Activated CD8-positive, alpha-beta T cell treated with anti-CD3 and anti-CD28 coated beads, Interleukin-2, amount 10 ng/mL, durations not matched to agents 7 days and 5 days (primary cell): ENCODE data around the gene ATP8B3. TPM values are rescaled to one million over a fixed set of nuclear protein-coding genes. Genes with fewer than 3 reads are reported as not detected.

ENCODE experiments used
- ATAC-seq: fragments of 150-1000 bp; cut with Tn5 transposase; one replicate; pipeline ENCODE4 v1.10.0; 2021; ENCODE audit warnings: moderate library complexity
- CTCF ChIA-PET: fragments of 350-600 bp; sonication (Branson Sonifier 250); formaldehyde crosslinking; loops from one replicate; lab custom pipeline; 2021; ENCODE audit warnings: antibody characterized with exemption; lab: Charles Lee
- POLR2A ChIA-PET: fragments of 350-600 bp; sonication (Branson Sonifier 250); formaldehyde crosslinking; loops from one replicate; lab custom pipeline; 2021; ENCODE audit warnings: antibody characterized with exemption; lab: Charles Lee
- DNase-seq: peaks from one replicate; pipeline ENCODE4 v3.0.0-alpha.2; 2020
- H3K27ac Mint-ChIP-seq: one replicate; pipeline ENCODE4 v1.8.0; 2021; ENCODE audit warnings: mild to moderate bottlenecking, mixed read lengths
- H3K27me3 Mint-ChIP-seq: one replicate; pipeline ENCODE4 v1.8.0; 2021; ENCODE audit warnings: low read depth, mixed read lengths
- H3K36me3 Mint-ChIP-seq: one replicate; pipeline ENCODE4 v1.8.0; 2021; ENCODE audit warnings: low read depth, mixed read lengths
- H3K4me1 Mint-ChIP-seq: one replicate; pipeline ENCODE4 v1.8.0; 2021; ENCODE audit warnings: low read depth, mixed read lengths
- H3K4me3 Mint-ChIP-seq: one replicate; pipeline ENCODE4 v1.8.0; 2021; ENCODE audit warnings: mild to moderate bottlenecking, mixed read lengths
- H3K9me3 Mint-ChIP-seq: one replicate; pipeline ENCODE4 v1.8.0; 2022; ENCODE audit warnings: mixed read lengths; ENCODE audit not compliant: insufficient read depth
- total RNA-seq, 2 experiments: library from RNA; stranded (reverse); gene quantifications; one replicate each; pipeline ENCODE4 v1.2.3, GENCODE V29; 2021

The ATP8B3 gene
- total RNA-seq, 2 experiments from 2014 or later = 20.2 to 27.8 TPM

DNA sequence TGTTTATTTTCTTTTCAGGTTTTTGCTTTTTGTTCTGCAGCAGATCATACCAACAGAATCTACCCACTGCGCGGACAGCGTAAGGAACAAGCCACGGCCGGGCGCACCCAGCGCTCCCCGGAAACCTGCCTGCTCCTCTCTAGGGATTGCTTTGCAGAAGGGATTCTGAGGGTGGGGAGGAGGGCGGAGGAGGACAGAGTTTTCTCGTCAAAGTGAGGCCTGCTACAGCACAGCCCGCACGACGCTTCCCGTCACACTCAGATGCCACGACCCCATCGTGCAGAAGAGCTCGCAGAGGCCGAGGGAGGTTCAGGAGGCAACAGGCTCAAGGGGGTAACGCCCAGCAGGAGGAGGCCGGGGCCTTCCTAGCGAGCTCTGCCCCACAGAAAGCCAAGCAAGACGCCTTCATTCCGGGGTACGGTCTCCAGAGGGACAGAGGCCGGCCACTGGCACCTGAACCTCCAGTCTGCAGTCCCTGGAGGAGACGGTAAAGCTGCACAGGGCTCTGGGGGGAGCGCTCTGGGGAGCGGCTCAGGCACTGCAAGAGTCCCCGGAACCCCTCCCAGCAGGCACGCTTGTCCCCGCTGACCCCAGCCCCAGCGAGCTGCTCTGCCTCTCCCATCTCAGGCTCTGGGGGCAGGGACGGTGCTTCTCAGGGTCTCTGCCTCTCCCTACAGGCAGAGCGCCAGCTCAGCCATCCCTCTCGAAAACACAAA lies 29.3 kb upstream of the ATP8B3 start:
- peaks cover 4% of the 10 kb centered on the region for H3K36me3 Mint-ChIP-seq
- no peak overlapping the region for H3K27ac Mint-ChIP-seq
- DNase-seq (no peak), ATAC-seq (no peak)
- H3K4me3 Mint-ChIP-seq = no peak overlapping the region
- H3K9me3 Mint-ChIP-seq = no peaks in the 10 kb centered on the region
- H3K27me3 Mint-ChIP-seq = no peaks in the 10 kb centered on the region
- peaks cover 22% of the 10 kb centered on the region for H3K4me1 Mint-ChIP-seq
- POLR2A ChIA-PET = no interaction called here
- CTCF ChIA-PET = interaction anchor here (1.1 to 1.2 kb wide), 2 partner anchors 16 to 23 kb away, joined by 3 read pairs; no protein-coding TSS in a partner anchor

- CTCF ChIA-PET = no interaction called here
Measured at GRCh38 chr19:1840541-1841115, 28.6 kb upstream of the ATP8B3 start.

DNA sequence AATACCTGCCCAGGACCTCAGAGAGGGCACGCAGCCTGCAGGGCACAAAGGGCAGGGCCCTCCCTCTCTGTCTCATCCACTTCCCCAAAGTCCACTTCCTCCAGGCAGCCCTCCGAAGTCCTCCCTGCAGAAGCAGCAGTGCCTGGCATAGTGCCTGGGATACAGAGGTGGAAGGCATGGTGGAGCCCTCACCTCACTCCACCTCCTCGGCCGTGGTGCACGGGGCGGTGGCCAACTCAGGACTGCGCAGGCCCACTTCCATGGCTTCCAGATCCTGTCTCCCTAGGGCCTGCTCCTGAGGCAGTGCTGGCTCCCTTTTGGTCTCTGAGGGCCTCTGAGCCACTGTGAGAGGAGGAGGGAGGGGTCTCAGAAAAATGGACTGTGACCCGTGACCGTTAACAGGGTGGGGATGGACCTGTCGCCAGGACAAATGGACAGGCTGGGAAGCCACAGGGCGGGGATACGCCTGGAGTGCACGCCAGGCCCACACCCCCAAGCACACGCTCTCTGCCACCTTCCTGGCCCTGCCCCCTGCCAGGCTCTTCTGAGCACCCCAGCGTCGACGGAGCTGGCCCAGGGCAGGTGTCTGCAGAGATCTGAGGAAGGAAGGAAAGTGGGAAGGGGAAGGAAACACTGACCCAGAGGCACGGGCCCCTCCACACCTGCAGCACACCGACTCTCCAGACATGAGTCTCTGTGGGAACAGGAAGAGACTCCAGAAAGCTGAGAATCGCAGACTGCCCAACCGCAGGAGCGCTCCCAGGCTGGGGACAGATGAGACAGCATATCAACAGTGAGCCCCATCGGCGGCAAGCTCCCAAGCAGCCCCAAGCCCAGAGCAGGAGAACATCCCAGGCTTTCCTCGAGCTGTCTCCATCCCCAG lies 27.8 kb upstream of the ATP8B3 start:
- DNase-seq (no peak), ATAC-seq (no peak)
- Mint-ChIP-seq H3K36me3 (no peaks in the 10 kb centered on the region), H3K4me1 (peaks cover 15% of the 10 kb centered on the region), H3K9me3 (no peaks in the 10 kb centered on the region), H3K27ac (no peak overlapping the region), H3K27me3 (no peaks in the 10 kb centered on the region), H3K4me3 (no peak overlapping the region)
- CTCF ChIA-PET = interaction anchor here (0.6 to 3.5 kb wide), 4 partner anchors 13 to 339 kb away, joined by 3 to 32 read pairs (median 12); no protein-coding TSS in a partner anchor
- POLR2A ChIA-PET = no interaction called here

More at GRCh38 chr19:1840541-1841115, 28.6 kb upstream of the ATP8B3 start:
- DNase-seq (no peak), ATAC-seq (no peak)
- H3K9me3 Mint-ChIP-seq = no peaks in the 10 kb centered on the region
- no peak overlapping the region for H3K4me3 Mint-ChIP-seq
- POLR2A ChIA-PET = no interaction called here
- H3K27me3 Mint-ChIP-seq = no peaks in the 10 kb centered on the region
- peaks cover 15% of the 10 kb centered on the region for H3K4me1 Mint-ChIP-seq
- no peak overlapping the region for H3K27ac Mint-ChIP-seq
- H3K36me3 Mint-ChIP-seq = no peaks in the 10 kb centered on the region

DNA sequence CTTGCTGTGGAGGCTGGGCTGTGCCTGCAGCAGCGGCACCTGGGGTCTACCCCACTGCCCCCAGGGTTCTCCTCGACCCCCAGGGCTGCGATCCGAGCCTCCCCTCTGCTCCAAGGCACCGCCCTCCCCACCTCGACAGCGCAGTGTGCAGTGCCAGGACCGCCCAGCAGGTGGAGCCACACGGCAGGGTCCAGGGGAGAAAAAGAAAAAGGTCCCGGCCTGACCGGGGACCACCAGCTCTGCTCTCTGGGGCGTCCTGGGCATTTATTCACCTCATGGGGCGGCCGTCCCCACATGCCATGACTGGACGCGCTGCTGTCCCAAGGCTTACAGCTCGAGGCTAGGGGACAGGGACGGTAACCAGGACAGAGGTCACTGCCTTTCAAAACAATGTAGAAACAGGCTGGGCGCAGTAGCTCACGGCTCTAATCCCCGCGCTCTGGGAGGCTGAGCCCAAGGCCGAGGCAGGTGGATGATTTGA lies 25.6 kb upstream of the ATP8B3 start:
- Mint-ChIP-seq H3K27me3 (no peaks in the 10 kb centered on the region), H3K27ac (no peak overlapping the region), H3K4me3 (no peak overlapping the region), H3K36me3 (no peaks in the 10 kb centered on the region), H3K9me3 (no peaks in the 10 kb centered on the region), H3K4me1 (peaks cover 13% of the 10 kb centered on the region)
- ChIA-PET POLR2A (no interaction called here), CTCF (interaction anchor here (0.6 to 3.5 kb wide), 14 partner anchors 9 to 165 kb away, joined by 3 to 32 read pairs (median 4); partner anchors contain the start of gene REXO1)
- ATAC-seq (peak; percentile 65), DNase-seq (peak; percentile 69)

DNA sequence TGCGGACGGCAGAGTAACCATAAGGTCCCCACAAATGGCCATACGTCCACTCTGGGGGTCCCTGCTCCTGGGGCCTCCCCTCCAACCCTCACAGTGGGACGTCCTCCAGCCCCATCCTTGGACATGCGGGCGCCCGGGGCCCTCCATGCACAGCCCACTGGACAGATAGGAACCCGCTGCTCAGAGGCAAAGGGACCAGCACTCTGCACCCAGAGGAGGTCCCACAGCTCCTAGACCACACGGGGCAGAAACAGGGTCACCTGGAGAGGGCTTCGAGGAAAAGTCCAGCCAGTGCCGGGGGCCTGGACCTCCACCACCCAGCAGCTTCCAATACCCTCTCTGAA lies 25.1 kb upstream of the ATP8B3 start:
- DNase-seq (no peak), ATAC-seq (peak; percentile 7)
- no peaks in the 10 kb centered on the region for H3K27me3 Mint-ChIP-seq
- no peaks in the 10 kb centered on the region for H3K36me3 Mint-ChIP-seq
- POLR2A ChIA-PET = no interaction called here
- H3K27ac Mint-ChIP-seq = no peak overlapping the region
- no peak overlapping the region for H3K4me3 Mint-ChIP-seq
- H3K9me3 Mint-ChIP-seq = no peaks in the 10 kb centered on the region
- H3K4me1 Mint-ChIP-seq = peaks cover 12% of the 10 kb centered on the region
- CTCF ChIA-PET = interaction anchor here (0.6 to 3.5 kb wide), 12 partner anchors 8 to 165 kb away, joined by 3 to 32 read pairs (median 6); partner anchors contain the start of gene REXO1

- Mint-ChIP-seq H3K36me3 (no peaks in the 10 kb centered on the region), H3K27ac (no peak overlapping the region), H3K27me3 (no peaks in the 10 kb centered on the region), H3K9me3 (no peaks in the 10 kb centered on the region), H3K4me1 (peaks cover 11% of the 10 kb centered on the region), H3K4me3 (no peak overlapping the region)
- no peak for ATAC-seq
- CTCF ChIA-PET = interaction anchor here (0.6 to 3.5 kb wide), 12 partner anchors 8 to 128 kb away, joined by 3 to 32 read pairs (median 8); partner anchors contain the start of gene REXO1
- POLR2A ChIA-PET = no interaction called here
- DNase-seq = no peak
Measured at GRCh38 chr19:1836458-1837221, 24.6 kb upstream of the ATP8B3 start.

DNA sequence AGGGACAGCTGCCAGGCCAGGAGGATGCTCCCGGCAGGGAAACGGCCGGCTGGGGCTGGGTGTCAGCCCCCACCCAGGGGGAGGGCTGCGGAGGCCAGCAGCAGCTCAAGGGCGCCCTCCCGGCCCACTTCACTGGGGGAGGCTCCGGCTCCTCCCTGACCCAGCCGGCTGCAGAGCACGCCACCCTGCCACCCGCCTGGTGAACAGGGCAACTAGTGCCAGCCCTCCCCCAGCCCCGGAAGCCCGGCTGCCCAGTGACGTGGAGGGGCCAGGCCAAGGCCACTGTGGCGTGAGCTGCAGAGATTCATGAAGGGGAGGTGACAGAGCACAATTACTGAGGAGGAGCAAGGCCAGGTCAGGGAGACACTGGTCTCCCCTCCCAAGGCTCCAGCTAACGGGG lies 21.5 kb upstream of the ATP8B3 start:
- ChIA-PET CTCF (no interaction called here), POLR2A (no interaction called here)

DNA sequence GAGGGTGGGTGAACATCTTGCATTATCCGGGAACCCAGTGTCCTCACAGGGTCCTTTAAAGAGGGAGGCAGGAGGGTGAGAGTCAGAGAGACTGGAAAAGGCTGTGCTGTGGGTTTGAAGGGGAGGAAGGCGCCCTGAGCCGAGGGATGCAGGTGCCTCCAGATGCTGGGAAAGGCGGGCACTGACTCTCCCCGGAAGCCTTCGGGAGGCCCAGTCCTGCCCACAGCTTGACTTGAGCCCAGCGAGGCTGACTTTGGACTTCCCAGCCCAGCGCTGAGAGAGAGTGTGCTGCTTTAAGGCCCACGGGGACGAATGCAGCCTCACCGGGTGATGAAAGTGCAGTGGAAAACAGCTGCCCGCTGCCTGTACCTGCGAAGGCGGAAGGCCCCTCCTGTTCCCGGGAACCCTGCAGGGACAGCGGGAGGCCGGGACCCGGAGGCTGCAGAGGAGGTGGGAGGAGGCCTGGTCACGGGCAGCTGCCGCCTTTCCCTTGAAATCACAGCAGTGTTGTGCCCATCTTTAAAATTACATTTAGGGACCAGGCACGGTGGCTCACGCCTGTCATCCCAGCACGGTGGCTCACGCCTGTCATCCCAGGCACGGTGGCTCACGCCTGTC lies 20.1 kb upstream of the ATP8B3 start:
- POLR2A ChIA-PET = no interaction called here
- H3K9me3 Mint-ChIP-seq = no peaks in the 10 kb centered on the region
- no peak overlapping the region for H3K4me3 Mint-ChIP-seq
- no peak for ATAC-seq
- DNase-seq = no peak
- no peak overlapping the region for H3K27ac Mint-ChIP-seq
- H3K4me1 Mint-ChIP-seq = peaks cover 3% of the 10 kb centered on the region
- H3K27me3 Mint-ChIP-seq = no peaks in the 10 kb centered on the region
- CTCF ChIA-PET = no interaction called here
- peaks cover 7% of the 10 kb centered on the region for H3K36me3 Mint-ChIP-seq

More for the DNA sequence above, 21.5 kb upstream of the ATP8B3 start:
- Mint-ChIP-seq H3K27ac (no peak overlapping the region), H3K27me3 (no peaks in the 10 kb centered on the region), H3K9me3 (no peaks in the 10 kb centered on the region), H3K4me3 (no peak overlapping the region), H3K4me1 (peaks cover 6% of the 10 kb centered on the region), H3K36me3 (peaks cover 7% of the 10 kb centered on the region)
- no peak for DNase-seq
- ATAC-seq = no peak

- ATAC-seq (no peak), DNase-seq (no peak)
- POLR2A ChIA-PET = no interaction called here
- no peak overlapping the region for H3K27ac Mint-ChIP-seq
- H3K27me3 Mint-ChIP-seq = no peaks in the 10 kb centered on the region
- CTCF ChIA-PET = no interaction called here
- H3K9me3 Mint-ChIP-seq = no peaks in the 10 kb centered on the region
- H3K4me3 Mint-ChIP-seq = no peak overlapping the region
- H3K4me1 Mint-ChIP-seq = peaks cover 1% of the 10 kb centered on the region
- H3K36me3 Mint-ChIP-seq = peaks cover 8% of the 10 kb centered on the region
Measured at GRCh38 chr19:1830978-1831377, 18.9 kb upstream of the ATP8B3 start.

- DNase-seq (no peak), ATAC-seq (no peak)
- ChIA-PET POLR2A (no interaction called here), CTCF (no interaction called here)
- Mint-ChIP-seq H3K9me3 (no peaks in the 10 kb centered on the region), H3K27me3 (no peaks in the 10 kb centered on the region), H3K27ac (no peak overlapping the region), H3K4me1 (peaks cover 4% of the 10 kb centered on the region), H3K4me3 (no peak overlapping the region), H3K36me3 (peaks cover 11% of the 10 kb centered on the region)
Measured at GRCh38 chr19:1830568-1830967, 18.5 kb upstream of the ATP8B3 start.

- ATAC-seq = no peak
- no peaks in the 10 kb centered on the region for H3K9me3 Mint-ChIP-seq
- no peak overlapping the region for H3K4me3 Mint-ChIP-seq
- H3K4me1 Mint-ChIP-seq = peaks cover 4% of the 10 kb centered on the region
- ChIA-PET POLR2A (no interaction called here), CTCF (interaction anchor here (2.1 kb wide), 1 partner anchor 8 kb away, joined by 11 read pairs; no protein-coding TSS in a partner anchor)
- H3K27ac Mint-ChIP-seq = no peak overlapping the region
- peaks cover 11% of the 10 kb centered on the region for H3K36me3 Mint-ChIP-seq
- no peaks in the 10 kb centered on the region for H3K27me3 Mint-ChIP-seq
- DNase-seq = no peak
Measured at GRCh38 chr19:1829958-1830357, 17.9 kb upstream of the ATP8B3 start.
